HEK293 (cell line): ENCODE data around the gene ELAVL4.

Source experiments
- CTCF ChIA-PET: fragments of 350-600 bp; formaldehyde crosslinking; extraction: SDS; loops from one replicate; lab custom pipeline; 2021; ENCODE audit warnings: antibody characterized with exemption; lab: Yijun Ruan, JAX
- POLR2A ChIA-PET: fragments of 300-600 bp; formaldehyde crosslinking; extraction: SDS; loops from one replicate; lab custom pipeline; 2020; ENCODE audit warnings: antibody characterized with exemption, inconsistent platforms; lab: Yijun Ruan, JAX
- H3K27ac ChIP-seq: fragments of 200-500 bp; sonication (Bioruptor generic); 2 replicates; pipeline ENCODE4 v1.5.1; 2014; ENCODE audit warnings: low read depth, low read length, control low read depth, inconsistent platforms; ENCODE audit errors: extremely low read depth
- H3K36me3 ChIP-seq, 2 experiments: fragments of 200-500 bp in 1 of 2; sonication (Bioruptor generic) in 1 of 2; 1 replicate in 1 of 2; 2 replicates in 1 of 2; pipeline ENCODE4 v1.5.1; 2014 to 2017; ENCODE audit warnings: inconsistent platforms in 2 of 2, low read length in 2 of 2; ENCODE audit not compliant: control insufficient read depth in 2 of 2, insufficient read depth in 1 of 2
- H3K4me1 ChIP-seq: fragments of 200-500 bp; sonication (Bioruptor generic); 2 replicates; pipeline ENCODE4 v1.5.1; 2014; ENCODE audit warnings: mild to moderate bottlenecking, low read length, inconsistent platforms; ENCODE audit not compliant: control insufficient read depth, insufficient read depth
- H3K4me3 ChIP-seq: 2 replicates; pipeline ENCODE4 v1.5.1; 2011; ENCODE audit warnings: low read depth, mild to moderate bottlenecking, control low read depth, low read length, moderate library complexity
- H3K9me3 ChIP-seq: fragments of 200-500 bp; sonication (Bioruptor generic); 2 replicates; pipeline ENCODE4 v1.5.1; 2014; ENCODE audit warnings: low read depth, low read length, inconsistent platforms; ENCODE audit not compliant: control insufficient read depth, insufficient read depth
- ZBTB7A ChIP-seq: fragments of 450-650 bp; formaldehyde crosslinking; IDR thresholded peaks from 2 replicates; pipeline ENCODE4 v1.5.1; 2016; ENCODE audit warnings: low read depth, missing biosample characterization, missing genetic modification characterization
- ZNF239 ChIP-seq: fragments of 450-650 bp; formaldehyde crosslinking; IDR thresholded peaks from 2 replicates; pipeline ENCODE4 v1.5.1; 2016; ENCODE audit warnings: missing biosample characterization, missing genetic modification characterization
- ZNF473 ChIP-seq: fragments of 450-650 bp; formaldehyde crosslinking; IDR thresholded peaks from 2 replicates; pipeline ENCODE4 v1.5.1; 2017; ENCODE audit warnings: missing biosample characterization, missing genetic modification characterization
- ZNF571 ChIP-seq: fragments of 450-650 bp; formaldehyde crosslinking; IDR thresholded peaks from 2 replicates; pipeline ENCODE4 v1.5.0; 2017; ENCODE audit warnings: missing biosample characterization, missing genetic modification characterization
- ZNF623 ChIP-seq: fragments of 450-650 bp; formaldehyde crosslinking; IDR thresholded peaks from 2 replicates; pipeline ENCODE4 v1.5.1; 2016; ENCODE audit warnings: missing biosample characterization, missing genetic modification characterization
- ZNF629 ChIP-seq: fragments of 450-650 bp; formaldehyde crosslinking; IDR thresholded peaks from 2 replicates; pipeline ENCODE4 v1.5.1; 2017; ENCODE audit warnings: missing biosample characterization, missing genetic modification characterization
- TF ChIP-seq, protein P1 (sequence below): fragments of 450-650 bp; formaldehyde crosslinking; conservative IDR thresholded peaks from 2 replicates; pipeline ENCODE4 v1.5.1; 2016; ENCODE audit warnings: low read depth, missing biosample characterization, missing genetic modification characterization
- TF ChIP-seq, protein P2 (sequence below): fragments of 450-650 bp; formaldehyde crosslinking; IDR thresholded peaks from 2 replicates; pipeline ENCODE4 v1.5.1; 2016; ENCODE audit warnings: missing biosample characterization, missing genetic modification characterization

The ELAVL4 gene

DNA sequence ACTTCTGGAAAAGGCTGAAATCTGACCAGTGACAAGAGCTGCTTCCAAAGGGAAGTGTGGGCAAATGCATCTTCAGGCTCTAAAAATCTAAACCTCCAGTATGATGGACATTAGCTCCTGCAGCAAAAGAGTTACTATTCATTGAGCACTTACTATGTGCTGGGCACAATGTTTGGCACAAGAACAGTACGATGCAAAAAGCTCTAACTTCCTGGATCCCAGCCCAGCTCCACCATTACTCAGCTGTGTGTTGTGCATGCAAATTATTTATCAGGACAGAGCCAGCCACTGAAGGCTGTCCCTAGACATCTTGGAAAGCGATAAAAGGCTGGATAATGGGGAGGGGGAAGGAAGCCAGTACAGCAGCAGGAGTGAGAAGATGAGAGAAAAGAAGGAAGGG is 143.5 kb downstream of the ELAVL4 start:
- no peak overlapping the region for H3K27ac ChIP-seq
- H3K36me3 ChIP-seq = no peaks in the 10 kb centered on the region
- no peaks in the 10 kb centered on the region for H3K9me3 ChIP-seq
- POLR2A ChIA-PET = no interaction called here
- CTCF ChIA-PET = no interaction called here
- H3K4me1 ChIP-seq = no peaks in the 10 kb centered on the region
- TF ChIP-seq ZNF623 (tag by site-specific recombination) (no peak), ZNF473 (no peak), ZNF571 (tag by site-specific recombination) (no peak), ZNF239 (tag by site-specific recombination) (no peak), ZBTB7A (tag by site-specific recombination) (no peak), ZNF629 (no peak)
- TF ChIP-seq, protein P1, sequence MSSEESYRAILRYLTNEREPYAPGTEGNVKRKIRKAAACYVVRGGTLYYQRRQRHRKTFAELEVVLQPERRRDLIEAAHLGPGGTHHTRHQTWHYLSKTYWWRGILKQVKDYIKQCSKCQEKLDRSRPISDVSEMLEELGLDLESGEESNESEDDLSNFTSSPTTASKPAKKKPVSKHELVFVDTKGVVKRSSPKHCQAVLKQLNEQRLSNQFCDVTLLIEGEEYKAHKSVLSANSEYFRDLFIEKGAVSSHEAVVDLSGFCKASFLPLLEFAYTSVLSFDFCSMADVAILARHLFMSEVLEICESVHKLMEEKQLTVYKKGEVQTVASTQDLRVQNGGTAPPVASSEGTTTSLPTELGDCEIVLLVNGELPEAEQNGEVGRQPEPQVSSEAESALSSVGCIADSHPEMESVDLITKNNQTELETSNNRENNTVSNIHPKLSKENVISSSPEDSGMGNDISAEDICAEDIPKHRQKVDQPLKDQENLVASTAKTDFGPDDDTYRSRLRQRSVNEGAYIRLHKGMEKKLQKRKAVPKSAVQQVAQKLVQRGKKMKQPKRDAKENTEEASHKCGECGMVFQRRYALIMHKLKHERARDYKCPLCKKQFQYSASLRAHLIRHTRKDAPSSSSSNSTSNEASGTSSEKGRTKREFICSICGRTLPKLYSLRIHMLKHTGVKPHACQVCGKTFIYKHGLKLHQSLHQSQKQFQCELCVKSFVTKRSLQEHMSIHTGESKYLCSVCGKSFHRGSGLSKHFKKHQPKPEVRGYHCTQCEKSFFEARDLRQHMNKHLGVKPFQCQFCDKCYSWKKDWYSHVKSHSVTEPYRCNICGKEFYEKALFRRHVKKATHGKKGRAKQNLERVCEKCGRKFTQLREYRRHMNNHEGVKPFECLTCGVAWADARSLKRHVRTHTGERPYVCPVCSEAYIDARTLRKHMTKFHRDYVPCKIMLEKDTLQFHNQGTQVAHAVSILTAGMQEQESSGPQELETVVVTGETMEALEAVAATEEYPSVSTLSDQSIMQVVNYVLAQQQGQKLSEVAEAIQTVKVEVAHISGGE = no peak
- TF ChIP-seq, protein P2, sequence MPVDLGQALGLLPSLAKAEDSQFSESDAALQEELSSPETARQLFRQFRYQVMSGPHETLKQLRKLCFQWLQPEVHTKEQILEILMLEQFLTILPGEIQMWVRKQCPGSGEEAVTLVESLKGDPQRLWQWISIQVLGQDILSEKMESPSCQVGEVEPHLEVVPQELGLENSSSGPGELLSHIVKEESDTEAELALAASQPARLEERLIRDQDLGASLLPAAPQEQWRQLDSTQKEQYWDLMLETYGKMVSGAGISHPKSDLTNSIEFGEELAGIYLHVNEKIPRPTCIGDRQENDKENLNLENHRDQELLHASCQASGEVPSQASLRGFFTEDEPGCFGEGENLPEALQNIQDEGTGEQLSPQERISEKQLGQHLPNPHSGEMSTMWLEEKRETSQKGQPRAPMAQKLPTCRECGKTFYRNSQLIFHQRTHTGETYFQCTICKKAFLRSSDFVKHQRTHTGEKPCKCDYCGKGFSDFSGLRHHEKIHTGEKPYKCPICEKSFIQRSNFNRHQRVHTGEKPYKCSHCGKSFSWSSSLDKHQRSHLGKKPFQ (tag by site-specific recombination) = no peak
- TF ChIP-seq, all 188 proteins: peak for 0
- no peak overlapping the region for H3K4me3 ChIP-seq
